Measurements from ENCODE around the gene SLC16A1.
"Not testable (repeated sequence)": the region's sequence is repeated elsewhere in the genome, so short reads cannot be mapped to it uniquely, and the experiment has no call there.

SLC16A1 gene

DNA sequence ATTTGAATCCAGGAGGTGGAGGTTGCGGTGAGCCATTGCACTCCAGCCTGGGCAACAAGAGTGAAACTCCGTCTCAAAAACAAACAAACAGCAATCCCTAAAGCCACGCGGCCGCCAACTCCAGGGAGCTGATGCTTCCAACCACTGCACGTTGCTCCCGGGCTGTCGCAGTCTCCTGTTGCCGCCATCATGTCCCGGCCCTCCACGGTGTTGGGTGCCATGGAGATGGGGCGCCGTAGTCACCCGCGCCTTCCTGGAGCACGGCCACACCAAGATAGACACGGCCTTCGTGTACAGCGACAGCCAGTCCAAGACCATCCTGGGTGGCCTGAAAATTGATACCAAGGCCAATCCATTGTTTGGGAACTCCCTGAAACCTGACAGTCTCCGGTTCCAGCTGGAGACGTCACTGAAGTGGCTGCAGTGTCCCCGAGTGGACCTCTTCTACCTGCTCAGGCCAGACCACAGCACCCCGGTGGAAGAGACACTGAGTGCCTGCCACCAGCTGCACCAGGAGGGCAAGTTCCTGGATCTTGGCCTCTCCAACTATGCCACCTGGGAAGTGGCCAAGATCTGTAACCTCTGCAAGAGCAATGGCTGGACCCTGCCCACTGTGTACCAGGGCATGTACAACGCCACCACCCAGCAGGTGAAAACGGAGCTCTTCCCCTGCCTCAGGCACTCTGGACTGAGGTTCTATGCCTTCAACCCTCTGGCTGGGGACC lies 32.6 kb downstream of the SLC16A1 start:
- no peak for DNase-seq

DNA sequence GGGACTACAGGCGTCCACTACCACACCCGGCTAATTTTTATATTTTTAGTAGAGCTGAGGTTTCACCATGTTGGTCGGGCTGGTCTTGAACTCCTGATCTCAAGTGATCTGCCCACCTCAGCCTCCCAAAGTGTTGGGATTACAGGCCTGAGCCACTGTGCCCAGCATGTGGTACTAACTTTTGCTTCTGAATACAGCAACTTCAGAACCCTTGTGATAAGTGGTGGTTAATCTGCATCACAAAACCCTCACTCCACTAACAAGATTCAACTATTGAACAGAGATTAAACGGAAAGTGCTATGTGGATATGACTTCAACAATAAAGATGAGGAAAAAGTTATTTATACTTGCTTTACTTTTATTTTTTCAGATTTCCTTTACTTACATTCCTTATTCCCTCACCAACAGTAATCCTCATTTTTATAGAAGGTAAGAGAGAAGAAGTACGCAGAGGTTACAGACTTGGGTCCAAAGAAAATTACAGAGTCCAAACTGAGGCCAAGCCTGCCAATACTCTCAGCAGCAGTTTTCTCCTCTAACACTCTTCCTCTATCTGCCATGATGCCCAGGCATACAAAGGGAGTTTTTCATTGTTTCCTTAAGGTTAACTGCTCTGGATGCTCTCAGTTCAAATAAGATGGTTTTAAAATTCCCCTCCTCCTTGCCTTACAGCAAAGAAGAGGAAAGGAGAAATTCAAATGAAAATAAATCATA lies 44.3 kb downstream of the SLC16A1 start:
- DNase-seq, result no peak

DNA sequence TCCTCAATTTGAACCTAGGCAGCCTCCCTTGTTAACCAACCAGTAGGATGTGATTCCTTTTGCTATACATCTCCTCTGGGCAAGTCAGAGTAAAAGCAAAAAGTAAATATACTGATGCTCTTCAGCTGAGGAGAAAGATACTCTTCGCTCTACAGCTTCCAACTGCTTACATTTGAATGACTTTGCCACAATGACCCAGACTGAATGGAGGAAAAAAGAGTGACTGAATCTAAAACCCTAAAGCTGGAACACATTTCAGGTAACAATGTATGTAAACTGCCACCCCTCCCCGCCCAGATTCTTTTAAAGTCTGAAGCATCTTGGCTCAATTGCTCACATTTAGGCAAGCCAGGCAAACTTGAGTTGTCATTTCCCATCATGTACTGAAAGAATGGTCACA lies 46.1 kb downstream of the SLC16A1 start:
- no peak for DNase-seq

DNA sequence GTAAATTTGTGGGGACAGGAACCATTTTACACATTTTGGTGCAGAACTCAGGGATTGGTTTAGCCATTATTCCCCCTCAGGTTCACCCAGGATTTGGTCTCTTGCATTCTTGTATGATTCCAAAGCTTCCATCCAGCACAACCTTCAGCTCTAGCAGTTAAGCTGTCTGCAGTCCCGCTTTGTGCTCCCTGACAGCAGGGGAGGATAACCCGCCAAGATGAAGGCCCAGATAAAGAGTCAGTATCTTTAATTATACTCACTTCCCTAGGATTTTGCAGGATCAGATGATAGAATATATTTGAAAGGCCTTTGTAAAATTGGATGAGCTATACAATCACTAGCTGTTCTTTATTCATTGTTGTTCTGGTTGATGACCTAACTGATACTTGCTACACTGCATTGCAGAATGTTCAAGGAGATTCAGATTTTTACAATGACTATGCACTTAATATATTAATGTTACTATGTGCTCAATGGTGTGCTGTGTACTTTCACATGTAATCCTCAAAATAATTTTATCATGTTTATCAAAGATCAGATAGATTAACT lies 49.8 kb downstream of the SLC16A1 start:
- no peak for DNase-seq

DNA sequence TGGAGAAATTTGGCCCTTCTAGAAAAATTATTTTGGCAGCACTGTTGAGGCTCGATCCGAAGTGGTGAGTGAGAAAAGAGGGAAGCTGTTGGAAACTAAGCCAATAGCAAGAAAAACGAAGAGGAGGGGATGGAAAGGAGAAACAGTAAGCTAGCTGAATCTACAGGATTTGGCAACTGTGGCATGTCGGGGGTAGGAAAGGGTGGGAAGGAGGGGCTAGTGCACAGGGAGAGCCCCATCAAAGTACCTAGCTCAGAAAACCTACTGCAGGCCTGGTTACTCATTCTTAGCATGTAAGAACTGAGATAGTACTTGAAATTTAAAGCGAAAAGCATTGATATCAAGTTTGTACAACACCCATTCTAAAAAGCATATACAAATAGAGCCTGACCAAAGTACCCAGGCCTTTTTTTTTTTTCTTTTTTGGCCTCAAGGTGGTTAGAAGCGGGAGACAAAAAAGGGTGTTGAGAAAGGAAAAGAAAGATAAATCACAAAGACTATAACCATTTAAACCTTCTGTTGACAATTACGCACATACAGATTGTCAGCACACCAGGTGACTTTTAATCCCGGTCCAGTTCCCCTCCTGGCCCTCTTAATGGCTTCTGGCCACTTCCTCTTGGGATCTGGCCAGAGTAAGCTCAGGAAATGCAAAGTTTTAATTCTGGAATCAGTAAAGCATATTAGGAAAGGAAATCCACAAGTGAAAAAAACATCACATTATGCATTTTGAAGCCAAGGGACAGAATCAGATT lies 50.4 kb downstream of the SLC16A1 start:
- DNase-seq, result no peak

DNA sequence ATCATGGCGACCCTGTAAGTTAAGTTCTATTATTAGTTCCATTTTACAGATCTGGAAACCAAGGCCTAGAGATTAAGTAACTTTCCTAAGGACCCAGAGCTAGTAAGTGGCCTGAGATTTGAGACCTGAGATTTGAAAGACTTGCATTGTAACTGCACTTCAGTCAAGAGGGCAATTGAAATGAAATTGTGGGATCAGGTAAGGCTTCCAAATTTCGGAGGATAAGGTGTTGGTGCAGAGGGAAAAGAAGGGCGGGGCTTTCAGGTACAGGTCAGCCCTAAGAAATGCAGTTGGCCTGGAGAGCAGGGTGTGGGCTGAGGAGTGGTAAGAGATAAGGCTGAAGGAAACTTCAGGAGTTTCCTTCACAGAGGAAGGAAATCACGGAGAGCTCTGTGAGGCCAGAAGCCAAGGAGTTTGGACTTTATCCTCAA lies 51.1 kb downstream of the SLC16A1 start:
- no peak for DNase-seq

DNA sequence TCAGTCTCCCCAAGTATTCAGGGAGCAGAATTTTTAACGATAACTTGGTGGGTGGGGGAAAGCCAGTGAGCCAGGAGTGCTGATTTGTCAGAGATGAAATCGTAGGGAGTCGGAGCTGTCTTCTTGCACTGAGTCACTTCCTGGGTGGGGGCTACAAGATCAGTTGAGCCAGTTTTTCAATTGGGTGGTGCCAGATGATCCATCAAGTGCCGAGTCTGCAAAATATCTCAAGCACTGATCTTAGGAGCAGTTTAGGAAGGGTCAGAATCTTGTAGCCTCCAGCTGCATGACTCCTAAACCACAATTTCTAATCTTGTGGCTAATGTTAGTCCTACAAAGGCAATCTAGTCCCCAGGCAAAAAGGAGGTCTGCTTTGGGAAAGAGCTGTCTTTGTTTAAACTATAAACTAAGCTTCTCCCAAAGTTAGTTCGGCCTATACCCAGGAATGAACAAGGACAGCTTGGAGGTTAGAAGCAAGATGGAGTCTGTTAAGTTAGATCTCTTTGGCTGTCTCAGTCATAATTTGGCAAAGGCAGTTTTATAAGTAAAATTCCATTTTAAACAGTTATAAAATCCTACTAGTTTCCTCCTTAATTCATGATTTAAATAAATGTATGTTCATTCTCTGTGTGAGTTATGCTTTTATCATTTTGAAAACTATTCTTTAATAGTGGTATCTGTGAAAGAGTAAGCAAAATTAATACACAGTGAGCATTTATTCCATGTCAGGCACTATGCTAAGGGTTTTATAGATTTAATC lies 51.7 kb downstream of the SLC16A1 start:
- DNase-seq, result no peak

DNA sequence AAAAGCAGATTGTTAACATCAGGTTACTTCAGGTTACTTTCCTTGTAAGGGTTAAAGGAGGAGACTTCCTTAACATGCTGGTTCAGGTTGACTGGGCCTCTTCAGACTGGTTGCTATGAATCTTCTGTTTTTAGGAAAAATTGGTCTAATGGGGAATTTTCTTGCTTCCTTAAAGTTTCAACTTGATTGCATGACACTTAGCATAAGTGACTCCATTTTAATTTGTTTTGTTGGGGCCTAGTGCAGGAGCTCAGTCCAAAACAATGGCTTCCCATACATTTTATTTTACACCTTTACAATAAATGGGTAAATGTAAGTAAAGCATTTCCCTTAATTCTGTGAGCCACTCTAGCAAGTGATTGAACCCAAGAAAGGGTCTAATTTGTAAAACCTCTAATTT lies 53.8 kb downstream of the SLC16A1 start:
- no peak for DNase-seq

DNA sequence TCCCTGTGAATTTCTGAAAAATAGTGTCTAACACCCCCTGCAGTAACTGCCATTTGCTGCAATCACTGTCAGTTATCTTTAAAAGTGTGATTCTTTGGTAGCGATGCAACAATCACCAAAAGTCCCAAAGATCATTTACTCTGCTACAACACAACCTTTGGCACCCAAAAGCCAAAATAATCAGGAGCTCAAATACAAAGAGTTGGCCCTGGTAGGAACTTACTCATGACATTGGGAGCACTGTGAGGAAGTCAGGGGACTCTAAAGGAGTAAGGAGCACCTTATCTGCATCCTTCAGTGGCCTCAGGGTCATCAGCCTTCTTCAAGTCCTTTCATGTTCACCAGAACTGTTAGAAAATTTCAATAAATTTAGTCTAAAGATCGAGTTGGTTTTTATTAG lies 54.6 kb downstream of the SLC16A1 start:
- DNase-seq, result no peak

DNA sequence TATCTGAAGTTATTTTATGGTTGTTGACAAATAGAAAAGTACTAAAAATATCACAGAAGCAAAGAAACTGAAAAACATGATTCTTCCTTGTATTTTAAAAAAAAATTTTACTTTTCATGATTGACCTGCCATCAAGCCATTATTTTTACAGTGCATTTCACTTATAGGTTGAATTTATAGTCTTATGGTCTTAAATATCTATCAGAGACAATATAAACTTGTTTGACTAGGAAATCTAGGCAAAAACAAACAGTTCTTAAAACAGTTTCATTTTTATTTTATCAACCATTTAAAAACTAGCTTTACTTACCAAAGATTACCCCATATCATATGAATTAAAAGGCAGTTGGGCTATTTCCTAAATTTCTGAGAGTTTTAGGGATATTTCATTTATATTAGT lies 59.2 kb downstream of the SLC16A1 start:
- no peak for DNase-seq

DNA sequence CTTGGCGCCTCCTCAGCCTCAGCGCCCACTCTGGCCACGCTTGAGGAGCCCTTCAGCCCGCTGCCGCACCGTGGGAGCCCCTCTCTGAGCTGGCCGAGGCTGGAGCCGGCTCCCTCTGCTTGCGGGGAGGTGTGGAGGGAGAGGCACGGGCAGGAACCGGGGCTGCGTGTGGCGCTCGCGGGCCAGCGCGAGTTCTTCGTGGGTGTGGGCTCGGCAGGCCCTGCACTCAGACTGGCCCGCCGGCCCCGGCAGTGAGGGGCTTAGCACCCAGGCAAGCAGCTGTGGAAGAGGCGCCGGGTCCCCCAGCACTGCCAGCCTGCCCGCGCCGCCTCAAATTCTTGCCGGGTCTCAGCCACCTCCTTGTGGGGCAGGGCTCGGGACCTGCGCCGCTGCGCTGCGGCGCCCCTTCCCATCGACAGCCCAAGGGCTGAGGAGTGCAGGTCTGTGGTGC lies 61.4 kb downstream of the SLC16A1 start:
- no peak for DNase-seq

DNA sequence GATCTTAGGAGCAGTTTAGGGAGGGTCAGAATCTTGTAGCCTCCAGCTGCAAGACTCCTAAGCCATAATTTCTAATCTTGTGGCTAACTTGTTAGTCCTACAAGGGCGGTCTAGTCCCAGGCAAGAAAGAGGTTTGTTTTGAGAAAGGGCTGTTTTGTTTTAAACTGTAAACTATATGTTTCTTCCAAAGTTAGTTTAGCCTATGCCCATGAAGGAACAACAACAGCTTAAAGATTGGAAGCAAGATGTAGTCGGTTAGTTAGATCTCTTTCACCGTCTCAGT lies 62.0 kb downstream of the SLC16A1 start:
- no peak for DNase-seq

DNA sequence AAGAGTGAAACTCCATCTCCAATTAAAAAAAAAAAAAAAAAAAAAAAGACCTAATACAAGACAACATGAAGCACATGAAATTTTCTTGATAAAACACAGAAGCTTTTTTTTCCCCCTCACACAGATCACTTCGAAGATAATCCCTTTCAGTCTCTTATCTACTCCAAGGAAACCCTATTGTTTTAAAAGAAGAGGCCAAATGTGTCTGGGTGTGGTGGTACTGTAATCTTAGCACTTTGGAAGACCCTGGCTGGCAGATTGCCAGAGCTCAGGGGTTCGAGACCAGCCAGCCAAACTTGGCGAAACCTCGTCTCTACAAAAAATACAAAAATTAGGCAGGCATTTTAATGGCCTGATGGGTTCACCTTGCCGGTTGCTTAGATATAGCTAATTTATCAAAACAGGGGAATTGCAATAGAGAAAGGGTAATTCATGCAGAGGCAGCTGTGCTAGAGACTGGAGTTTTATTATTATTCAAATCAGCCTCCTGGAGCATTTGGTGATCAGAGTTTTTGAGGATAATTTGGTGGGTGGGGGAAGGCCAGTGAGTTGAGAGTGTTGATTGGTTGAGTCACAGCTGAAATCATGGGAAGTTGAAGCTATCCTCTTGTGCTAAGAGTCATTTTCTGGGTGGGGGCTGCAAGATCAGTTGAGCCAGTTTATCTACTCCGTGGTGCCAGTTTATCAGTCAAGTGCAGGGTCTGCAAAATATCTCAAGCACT lies 62.5 kb downstream of the SLC16A1 start:
- DNase-seq, result no peak

DNA sequence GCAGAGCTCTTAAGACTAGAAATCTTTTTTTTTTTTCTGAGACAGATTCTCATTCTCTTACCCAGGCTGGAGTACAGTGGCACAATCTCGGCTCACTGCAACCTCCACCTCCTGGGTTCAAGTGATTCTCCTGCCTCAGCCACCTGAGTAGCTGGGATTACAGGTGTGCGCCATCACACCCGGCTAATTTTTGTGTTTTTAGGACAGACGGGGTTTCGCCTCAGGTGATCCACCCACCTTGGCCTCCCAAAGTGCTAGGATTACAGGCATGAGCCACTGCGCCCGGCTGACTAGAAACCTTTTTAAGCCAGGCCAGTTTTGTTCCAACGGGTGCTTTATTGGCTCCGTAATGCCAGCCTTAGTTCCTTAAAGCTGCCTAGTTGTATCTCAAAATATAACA lies 66.1 kb downstream of the SLC16A1 start:
- not testable (repeated sequence) for DNase-seq

DNA sequence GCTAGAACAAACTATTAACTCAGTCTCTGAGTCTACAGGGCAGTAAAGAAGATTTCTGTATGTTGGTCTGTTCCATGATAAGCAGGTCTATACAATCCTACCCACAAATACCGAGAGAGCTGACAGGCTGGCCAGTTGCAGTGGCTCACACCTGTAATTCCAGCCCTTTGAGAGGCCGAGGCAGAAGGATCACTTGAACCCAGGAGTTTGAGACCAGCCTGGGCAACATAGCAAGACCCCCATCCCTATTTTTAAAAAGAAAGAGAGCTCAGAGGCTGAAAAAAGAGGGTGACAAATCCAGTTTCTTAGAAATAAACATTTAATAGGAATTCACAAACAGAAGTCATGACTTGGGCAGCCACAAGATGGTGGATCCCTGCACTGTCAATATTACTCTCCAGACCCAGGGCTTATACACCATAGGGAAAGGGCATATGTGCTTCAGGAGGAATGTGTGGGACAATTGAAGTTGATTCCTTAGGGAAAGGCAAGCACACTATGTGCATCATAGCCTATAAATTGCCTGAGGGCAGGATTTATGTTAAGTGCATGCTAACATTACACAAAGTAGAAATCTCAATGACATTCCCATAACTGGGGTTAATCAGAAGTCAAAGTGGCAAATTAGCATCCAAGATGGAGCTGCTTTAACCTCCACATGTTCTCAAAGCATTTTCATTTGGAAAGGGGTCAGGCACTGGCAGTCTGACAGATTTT lies 66.8 kb downstream of the SLC16A1 start:
- DNase-seq, result no peak

DNA sequence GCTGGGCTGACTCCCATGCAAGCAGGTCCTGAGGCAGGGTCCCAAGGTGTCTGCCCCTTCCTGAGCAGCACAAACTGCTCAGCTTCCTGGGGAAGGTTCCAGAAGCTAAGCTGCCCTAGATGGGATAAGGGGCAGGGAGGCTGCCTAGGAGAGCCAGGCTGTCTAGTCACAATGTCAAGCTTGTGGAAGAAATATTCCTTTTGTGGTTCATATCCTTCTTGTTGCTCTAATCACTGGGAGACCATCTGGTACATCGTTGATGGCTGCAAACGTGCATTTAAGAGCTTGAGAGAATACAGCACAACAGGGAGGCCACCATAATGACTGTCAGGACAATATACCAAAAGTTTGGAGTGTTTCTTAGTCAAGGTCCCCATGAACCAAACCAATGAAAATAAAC lies 67.4 kb downstream of the SLC16A1 start:
- DNase-seq, result no peak

DNA sequence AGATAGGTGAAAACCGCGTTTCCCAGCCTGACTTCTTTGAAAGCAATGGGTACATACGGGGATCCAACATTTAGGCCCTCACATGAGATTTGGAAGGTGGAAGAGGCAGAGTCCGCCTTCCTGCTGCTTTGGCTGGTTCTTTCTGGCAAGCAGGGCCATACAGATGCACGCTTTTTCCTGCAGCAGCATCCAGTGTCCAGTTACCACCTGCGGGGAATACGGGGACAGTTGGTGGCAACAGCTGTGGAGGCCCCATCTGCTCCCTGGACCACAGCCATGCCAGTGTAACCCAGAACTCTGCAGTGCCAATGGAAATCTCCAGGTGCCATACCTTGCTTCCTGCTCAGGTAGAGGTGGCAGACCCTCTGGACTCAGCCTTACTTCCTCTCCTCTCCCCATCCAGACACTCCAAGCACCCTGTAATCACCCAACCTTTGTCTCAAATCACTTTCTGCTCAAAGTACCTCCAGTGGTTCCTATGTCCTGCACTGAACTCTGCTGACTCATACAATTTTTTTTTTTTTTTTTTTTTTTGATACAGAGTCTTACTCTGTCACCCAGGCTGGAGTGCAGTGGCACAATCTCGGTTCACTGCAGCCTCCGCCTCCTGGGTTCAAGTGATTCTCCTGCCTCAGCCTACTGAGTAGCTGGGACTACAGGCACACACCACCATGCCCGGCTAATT lies 68.3 kb downstream of the SLC16A1 start:
- no peak for DNase-seq

DNA sequence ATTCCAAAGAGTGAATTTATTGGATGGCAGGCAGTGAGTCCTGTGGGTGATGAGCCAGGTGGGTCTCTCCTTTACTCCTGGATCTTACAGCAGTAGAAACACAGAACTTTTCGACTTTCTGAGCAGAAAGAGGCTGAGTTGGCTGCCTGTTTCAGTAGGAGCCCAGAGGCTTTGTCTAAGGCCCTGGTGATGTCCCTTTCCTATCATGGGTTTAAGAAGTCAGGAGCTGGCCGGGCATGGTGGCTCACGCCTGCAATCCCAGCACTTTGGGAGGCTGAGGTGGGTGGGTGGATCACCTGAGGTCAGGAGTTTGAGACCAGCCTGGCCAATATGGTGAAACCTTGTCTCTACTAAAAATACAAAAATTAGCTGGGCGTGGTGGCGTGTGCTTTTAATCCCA lies 71.0 kb downstream of the SLC16A1 start:
- not testable (repeated sequence) for DNase-seq

DNA sequence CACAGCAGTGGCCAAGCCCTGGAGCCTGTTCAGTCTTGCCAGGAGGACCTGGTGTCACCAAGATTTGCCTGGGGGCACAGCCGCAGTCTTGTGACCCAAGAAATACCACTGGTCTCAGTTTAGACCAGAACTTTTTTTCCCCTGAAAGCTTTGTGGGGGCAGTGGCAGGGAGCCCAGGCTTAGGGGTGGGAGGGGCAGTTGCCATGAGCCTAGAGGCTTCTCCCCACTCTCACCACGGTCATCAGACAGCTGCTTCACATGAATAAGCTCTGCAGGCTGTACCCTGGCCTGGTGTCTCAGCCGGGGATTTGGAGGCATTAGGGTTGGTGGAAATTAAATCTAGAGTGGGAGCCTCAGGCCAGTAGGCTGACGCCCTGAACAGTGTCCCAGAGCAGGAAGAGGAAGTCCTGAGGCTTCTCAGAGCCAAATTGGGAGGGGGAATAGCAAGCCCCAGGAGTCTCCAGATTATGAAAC lies 73.7 kb downstream of the SLC16A1 start:
- DNase-seq, result no peak

DNA sequence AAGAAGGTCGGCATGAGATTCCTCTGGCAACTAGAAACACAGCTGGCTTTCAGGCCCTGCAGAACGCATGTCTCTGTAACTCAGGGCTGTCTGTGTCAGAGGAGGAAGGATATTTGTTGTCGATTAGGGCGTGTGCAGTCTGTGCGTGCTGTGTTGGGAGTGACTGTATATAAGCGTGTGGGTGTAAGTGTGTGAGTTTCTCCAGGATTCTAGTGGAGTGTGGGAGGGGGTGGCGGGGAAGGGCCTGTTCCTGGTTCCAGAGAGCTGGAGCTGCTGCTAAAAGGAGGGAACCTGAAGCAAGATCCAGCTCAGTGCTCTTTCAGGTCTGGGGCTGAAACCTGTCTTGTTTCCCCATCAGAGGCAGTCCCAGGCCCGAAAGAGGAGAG lies 74.3 kb downstream of the SLC16A1 start:
- DNase-seq, result no peak

DNA sequence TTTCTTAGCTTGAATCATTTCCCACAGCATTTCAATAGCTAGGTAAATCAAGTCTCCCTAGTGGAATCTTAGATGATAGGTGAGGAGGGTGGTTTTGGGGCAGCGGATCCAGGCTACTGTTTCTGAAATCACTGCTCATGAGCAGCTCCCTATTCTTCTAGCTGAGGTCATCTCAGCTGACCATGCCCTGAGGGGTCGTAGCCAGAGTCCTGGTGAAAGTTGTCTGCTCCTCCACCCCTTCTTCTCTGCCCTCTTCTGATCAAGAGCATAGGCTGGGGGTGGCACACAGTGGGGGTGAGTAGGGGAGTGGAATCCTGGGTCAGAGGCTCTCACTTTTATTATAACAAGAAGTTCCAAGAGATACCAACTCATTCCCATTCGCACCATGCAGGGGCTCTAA lies 76.2 kb downstream of the SLC16A1 start:
- DNase-seq, result no peak
